Lower leg skin (tissue), 3 donors: Measurements from ENCODE around the gene UNC119.
"Not testable (repeated sequence)": the region's sequence is repeated elsewhere in the genome, so short reads cannot be mapped to it uniquely, and the experiment has no call there.

Experiments
- CTCF ChIP-seq, 3 donors: fragments of 450-650 bp; IDR thresholded peaks; one replicate each; pipeline ENCODE4 v1.5.1; 2016; ENCODE audit warnings: antibody characterized with exemption in 3 of 3, mild to moderate bottlenecking in 3 of 3, moderate library complexity in 2 of 3
- POLR2A ChIP-seq, 2 donors: fragments of 450-650 bp; IDR thresholded peaks; one replicate each; pipeline ENCODE4 v1.6.1; 2016 to 2017; ENCODE audit warnings: antibody characterized with exemption in 2 of 2, mild to moderate bottlenecking in 1 of 2, moderate library complexity in 1 of 2

DNA sequence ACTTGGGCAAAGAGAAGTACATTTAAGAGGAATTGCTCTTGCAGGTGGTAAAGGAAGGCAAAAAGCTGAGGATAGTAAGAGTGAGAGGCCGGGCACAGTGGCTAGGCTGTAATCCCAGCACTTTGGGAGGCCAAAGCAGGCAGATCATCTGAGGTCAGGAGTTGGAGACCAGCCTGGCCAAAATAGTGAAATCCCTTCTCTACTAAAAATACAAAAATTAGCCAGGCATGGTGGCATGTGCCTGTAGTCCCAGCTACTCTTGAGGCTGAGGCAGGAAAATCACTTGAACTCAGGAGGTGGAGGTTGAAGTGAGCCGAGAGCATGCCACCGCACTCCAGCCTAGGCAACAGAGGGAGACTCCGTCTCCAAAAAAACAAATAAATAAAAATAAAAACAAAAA lies 30.1 kb downstream of the UNC119 start:
- not testable (repeated sequence) for TF ChIP-seq CTCF, POLR2A (IDR thresholded peaks at IDR 0.05)
